ENCODE measurements around the gene IFNA5.

Gene IFNA5

DNA sequence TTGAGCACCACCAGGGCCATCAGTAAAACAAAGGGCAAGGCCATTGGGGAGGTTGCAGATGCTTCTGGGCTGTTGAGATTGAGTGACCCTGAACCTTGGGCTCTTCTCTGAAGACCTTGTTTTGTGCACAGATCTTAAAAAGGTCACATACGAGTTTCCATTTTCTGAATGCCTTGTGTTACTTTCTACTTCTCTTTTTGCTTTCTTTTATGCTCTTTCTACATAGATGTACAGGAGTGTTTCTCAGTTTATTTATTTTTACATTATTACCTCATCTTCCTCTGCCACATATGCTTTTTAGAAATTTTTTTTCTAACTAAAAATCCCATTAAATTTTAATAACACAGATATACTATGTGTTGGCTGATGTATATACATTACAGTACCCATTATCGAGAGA lies at the start of gene IFNA5:
TSS of gene IFNA5 (minus strand) at position 101 of the 400 bp plus-strand sequence. CDS start at position 44, 57 bp downstream.
- DNase-seq, result no peak

DNA sequence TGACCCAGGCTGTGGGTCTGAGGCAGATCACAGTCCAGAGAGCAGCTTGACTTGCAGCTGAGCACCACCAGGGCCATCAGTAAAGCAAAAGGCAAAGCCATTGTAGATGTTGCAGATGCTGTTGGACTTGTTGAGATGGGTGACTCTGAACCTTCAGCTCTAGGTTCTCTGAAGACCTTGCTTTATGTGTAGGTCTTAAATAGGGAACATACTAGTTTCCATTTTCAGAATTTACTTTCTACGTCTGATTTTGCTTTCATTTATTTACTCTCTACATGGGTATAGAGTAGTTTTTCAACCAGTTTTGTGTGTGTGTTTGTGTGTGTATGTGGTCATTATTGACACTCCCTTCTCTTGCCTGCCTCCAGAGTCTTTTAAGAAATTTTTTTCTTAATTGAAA lies 45.7 kb upstream of the IFNA5 start, which contains the start of gene IFNA6:
TSS of gene IFNA6 (minus strand) at position 101 of the 400 bp plus-strand sequence. CDS start at position 101, 0 bp downstream.
- no peak for DNase-seq

DNA sequence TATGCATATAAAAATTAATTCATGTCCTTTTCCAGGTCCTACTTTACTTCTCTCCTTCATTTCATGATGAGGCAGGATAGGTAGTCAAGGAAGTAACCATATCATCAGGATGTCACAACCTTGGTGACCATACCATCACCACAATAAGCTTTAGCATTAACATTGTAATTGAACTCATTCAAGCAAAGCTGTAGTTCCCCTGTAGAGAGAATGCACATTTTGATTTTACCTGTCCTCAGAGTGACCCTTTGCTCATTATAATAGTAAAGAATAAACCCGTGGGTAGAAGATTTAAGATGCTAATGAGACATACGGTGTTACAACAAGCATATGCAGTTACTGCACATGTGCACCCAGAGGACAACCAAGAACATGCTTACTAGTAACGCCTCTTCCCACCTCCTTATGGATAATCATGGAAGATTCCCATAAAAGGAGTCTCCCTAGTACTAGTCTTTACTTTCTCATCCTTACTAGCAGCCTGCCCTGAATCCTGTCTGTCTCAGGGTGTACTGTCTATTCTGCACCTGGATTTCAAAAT lies 43.4 kb upstream of the IFNA5 start:
- DNase-seq, result no peak

DNA sequence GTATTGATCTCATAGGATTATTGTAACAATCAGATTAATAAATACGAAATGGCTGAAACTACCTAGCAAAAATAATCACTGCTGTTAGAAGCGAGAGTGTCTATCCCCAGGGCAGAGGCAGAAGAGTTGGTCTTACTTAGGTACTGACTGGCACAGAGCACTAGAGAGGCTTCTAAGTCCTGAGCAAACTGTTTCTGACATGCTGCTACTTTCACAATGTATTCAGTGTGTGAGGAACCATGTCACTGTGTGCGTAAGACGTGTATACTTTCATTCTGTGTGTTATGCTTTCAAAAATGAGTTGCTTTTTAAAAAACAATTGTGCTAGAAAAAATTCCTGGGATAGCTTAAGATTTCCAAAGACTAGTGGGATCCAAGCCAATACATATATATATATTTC lies 35.6 kb upstream of the IFNA5 start:
- DNase-seq, result no peak

DNA sequence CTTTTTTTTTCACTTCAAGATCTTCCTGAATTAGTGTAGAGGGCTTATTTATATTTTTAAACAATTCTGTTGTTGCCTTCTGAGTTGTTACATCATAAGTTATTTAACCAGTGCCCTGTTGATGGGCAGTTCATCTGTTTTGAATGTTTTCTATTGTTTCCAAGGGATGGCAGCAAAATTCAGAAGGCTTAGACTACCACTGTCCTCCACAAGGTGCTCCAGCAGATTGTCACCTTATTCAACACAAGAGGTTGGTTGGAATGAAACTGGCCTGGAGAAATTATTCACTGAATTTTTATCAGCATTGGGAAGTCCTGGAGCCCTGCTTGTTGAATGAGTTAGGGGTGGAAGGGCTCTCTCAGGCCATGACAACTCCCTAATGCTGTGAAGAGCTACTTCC lies 31.3 kb upstream of the IFNA5 start:
- DNase-seq, result no peak

DNA sequence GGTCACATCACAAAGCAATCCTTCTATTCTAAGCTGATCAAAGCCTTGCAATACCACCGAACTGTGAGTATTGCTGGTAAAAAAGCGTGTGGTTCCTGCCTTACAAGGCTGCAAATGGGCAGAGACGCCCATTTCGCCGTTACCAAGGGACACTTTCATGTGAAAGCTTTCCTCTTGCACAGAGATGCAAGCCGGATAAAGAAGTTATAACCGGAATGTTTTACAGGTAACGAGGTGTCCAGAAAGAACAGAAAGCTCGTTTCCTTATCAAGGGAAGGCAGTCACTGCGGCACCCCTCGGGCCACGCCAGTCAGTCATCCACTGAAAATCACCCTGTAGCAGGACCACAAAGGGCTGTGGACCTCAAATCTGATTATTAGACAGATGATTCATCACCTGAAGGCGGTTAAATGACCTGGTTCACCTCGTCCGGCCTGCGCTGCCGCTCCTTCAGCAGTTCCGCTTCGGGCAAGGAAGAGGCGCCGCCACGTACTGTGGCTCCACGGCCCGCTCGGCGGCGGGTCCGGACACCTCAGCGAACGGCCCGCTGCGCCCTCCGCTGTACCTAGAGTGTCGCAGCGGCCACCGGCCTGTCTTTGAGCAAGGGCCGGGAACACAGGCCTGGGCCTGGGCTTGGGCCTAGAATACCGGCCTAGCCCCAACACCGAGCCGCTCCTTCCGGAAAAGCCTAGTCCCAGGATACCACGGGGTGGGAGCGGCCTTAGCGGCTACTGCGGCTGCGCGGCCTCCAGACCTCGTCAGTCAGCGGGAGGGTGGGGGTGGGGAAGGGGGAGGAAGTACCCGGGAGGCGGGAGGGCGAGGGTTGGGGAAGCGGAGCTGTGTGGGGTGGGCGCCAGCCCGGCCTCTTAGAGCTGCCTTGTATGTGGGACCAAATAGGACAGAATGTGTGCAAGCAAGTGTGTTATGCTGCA lies 29.9 kb upstream of the IFNA5 start, which contains the start of gene KLHL9:
TSS of gene KLHL9 (minus strand) at position 704 of the 932 bp plus-strand sequence. CDS start at position 159, 545 bp downstream.
- DNase-seq, result peak; percentile 87

DNA sequence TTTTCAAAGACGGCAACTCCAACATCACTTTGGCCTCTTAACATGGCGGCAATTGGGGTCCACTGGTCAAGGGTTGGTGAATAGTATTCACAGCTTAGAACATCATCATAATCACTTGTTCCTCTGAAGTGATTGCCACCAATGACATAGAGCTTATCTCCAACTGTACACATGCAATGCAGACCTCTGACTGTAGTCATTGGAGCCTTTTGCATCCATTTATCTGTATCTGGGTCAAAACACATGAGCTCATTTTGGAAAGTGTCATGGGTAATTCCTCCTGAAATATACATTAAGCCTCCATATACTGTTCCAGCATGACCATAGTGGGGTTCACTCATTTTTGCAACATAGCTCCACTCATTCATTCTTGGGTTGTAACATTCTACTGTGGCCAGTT lies 28.1 kb upstream of the IFNA5 start:
- DNase-seq, result no peak

DNA sequence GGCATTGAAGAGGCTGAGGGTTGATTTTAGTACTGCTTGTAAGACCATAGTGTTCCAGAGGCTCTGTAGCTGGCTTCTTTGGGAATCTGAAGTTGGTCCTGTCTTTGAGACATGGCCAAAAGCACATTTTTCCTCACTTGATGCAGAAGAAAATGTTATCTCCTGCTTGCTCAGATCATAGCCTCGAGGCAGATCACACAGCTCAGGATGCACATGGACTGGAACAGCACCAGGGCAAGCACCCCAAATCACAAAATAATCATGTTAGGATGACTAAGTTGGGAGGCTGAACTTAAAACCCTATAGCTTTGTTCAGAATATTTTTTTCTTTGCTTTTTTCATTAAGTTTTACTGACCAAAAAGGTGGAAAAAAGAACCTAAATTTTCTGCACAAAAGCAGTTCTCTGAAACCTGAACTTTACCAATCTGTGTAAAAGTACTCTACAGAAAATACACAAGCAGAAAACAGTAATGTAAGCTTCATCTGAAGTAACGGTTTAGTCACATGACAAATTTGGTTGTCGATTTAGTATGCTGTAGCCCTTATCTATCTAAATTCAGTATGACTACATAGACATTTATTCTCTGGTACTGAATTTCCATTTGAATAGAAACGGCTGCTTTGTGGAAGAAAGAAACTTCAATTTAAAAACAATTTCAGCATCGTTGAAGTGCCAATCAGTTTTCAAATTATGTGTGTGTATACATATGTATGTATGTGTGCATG lies 26.7 kb upstream of the IFNA5 start:
- no peak for DNase-seq

DNA sequence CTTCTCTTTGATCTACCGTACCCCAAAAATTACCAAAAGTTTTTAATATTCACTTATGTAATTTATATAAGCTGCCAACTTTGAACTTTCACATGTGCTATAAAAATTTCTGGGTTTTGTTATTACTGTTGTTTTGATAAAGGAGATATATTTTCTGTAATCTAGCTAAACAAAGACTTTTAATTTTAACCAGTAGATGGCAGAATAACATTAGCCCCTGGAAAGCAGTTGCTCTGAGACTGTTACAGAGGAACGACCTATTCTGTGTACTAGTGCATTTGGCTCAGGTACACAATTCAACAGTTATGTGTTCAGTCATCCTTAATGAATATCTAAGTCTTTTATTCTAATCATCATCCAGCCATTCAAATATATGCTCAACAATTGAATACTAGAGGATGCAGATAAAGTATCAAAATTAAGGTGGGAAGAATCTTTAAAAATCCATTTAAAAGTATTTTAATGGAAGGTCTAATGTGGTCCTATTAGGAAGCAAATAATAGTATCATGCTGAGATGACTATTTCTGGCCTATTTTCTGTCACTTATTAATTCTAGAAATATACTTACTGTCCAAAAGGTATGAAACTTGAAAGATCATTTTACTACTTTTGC lies 21.5 kb upstream of the IFNA5 start:
- no peak for DNase-seq

DNA sequence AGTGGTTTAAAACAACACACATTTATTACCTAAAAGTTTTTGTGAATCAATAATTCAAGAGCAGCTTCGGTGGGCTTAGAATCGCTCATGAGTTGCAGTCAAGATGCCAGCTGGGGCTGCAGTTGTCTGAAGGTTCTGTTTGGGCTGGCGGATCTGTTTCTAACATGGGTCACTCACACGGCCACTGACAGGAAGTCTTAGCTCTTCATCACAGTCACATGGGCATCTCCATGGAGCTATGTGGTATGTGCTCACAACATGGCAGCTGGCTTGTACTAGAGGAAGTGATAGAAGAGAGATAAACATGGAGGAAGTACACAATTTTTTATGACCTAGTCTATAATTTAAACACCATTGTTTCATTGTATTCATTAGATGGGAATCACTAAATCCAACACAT lies 18.9 kb upstream of the IFNA5 start:
- DNase-seq, result no peak

DNA sequence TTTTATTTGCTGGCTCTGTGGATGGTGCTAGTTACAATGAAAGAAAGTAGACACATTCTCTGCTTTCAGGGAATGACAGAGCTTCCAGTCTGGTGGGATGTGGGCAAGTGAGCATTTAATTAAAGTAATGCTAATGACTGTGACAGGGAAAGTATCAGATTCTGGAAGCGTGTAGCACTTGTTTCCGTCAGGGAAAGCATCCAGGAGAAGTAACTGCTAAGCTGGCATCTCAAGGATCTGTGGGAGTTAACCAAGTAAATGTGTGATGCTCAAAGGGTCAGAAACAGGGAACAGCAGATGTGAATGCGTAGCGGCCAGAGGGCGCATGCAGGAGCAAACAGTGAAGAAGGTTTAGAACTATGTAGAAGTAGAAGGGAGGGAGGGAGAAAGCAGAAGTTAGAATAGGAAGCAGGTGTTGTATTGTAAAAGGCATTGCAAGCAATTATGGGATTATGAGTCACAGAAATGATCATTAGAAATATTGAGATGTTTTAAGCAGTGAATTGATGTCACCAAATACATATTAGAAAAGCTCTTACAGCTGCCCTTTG lies 17.9 kb upstream of the IFNA5 start:
- DNase-seq, result no peak

DNA sequence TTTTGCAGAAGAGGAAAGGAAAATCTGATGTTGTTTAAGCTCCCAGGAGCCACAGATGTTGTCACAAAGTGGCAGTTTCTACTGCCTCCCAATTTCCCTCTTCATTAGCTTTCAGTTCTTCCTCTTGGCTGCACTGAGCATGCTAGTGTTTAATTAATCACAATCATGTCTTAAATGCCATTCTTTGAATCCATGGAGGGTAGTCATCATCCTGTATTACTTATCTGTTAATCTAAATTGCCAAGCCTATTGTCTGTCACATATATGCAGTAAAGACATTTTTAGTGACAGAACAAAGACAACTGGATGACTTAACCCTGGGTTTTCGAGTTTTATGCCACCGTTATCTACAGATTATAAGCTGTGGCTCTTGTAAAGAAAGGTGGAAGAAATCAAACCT lies 15.4 kb upstream of the IFNA5 start:
- no peak for DNase-seq

DNA sequence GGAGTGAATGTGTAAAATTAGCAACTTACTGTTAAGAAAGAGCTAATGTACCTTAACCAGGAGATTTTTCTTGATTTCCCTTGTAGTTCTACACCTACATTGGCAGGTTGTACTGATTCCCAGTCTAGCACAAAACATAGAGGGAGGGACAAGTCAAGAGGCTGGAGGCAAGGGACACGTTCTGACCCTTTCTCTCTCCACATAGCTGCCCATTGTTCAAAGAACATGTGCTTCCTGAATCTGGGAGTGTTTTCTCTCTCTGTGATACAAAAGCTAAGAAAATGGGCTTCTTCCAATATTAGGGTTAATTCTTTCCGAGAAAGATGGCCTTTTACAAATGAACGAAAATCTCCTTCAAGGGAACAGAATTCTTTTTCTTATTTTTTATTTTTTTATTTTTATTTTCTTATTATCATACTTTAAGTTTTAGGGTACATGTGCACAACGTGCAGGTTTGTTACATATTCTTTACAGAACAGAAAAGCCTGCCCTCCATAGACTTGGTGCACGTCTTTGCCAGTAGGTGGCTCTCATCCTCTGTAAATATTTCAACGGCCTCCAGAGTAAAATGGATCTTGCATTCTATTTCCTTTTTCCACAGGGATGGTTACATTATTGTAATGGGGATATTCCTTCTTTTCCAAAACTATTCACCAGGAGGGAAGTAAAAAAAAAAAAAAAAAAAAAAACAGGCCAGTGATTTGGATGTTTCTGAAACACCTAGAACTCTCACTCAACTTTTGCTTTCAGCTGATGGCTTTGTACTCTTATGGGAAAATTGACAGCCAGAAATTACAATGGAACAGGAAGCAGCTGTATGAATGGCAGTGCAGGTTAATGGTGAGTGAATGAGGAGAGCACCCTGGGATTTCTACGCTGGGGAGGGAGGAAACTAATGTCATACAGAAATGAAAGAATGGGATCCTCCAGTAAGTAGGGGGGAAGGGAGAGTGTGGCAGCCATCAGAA lies 13.1 kb upstream of the IFNA5 start:
- DNase-seq, result peak; percentile 3

DNA sequence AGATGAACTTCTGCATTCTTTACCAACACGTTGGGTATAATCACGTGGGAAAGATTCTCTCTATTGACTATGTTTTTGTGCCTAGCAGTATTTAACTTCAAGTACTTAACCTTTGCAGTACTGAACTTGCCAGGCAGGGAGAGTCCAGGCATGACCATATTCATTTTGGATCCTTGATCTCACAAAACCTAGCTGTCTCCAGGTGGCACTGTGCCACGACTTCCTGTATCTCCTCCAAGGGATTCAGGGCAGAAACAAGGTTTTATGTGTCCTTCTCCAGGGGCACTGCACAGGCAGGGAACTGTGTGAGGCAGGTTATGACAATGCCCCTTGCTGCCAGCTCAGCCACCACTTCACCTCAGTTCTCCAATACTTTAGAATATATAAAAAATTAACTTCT lies 11.7 kb upstream of the IFNA5 start:
- DNase-seq, result no peak

DNA sequence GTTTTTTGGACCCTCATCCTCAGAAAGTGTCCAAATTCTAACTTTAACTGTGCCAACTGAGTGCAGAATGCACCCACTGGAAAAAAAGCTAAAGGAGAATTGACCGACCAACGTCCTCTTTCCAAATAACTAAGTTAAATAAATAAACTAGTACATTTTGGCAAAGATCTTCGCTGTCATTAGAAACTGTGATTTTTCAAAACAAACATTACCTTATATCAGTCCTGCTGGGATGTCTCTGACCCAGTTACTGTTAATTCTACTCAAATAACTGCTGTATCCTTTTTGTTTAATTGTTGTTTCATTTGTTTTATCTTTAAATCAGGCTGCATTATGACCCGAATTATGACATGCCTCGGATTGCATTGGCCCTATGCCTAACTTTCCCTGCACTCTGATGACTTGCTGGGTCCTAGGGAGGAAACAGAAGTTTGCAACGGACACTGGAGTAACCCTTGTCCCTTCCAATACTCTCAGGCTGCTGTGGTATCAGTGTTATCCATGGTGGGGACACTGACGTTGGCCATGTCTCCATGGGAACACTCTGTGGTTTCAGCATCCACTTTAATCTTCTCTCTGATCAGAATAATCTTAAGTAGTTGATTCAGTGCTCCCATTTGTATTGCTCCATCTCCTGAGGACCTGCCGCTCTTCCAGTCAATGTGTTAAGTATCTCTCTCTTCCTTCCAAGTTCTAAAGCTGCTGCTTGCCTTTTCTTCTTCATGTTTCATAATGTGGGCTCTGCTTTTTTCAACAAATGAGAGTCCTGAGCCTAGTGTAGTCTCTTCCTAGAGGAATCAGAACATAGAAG lies 11.1 kb upstream of the IFNA5 start:
- DNase-seq, result no peak

DNA sequence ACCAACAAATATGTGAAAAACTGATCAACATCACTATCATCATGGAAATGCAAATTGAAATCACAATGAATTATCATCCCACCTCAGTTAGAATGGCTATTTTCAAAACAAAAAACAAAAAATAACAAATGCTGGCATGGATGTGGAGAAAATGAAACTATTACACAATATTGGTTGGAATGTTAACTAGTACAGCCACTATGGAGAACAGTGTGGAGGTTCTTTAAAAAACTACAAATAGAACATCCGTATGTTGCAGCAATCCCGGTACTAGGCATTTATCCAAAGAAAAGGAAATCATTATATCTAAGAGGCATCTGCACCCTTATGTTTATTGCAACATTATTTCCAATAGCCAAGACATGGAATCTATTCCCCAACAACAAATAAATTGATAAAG lies 9.0 kb upstream of the IFNA5 start:
- no peak for DNase-seq

DNA sequence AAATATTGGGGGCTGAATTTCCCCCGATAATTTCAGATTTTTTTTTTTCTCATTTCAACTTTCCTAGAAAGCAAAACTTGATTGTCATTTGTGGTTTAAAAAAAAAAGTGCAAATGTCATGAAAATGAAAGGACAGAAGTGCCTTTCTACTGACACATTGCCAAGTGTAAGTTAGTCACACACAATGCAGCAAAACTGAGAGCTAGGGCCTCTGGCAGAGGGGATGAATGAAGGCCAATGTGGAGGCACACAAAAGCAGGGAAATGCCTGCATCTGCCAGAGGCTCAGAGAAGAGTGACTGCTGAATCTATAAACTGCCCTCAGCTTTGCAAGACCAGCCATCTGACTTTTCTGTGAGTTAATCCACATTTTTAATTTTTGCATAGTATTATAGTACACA lies 6.8 kb upstream of the IFNA5 start:
- no peak for DNase-seq

DNA sequence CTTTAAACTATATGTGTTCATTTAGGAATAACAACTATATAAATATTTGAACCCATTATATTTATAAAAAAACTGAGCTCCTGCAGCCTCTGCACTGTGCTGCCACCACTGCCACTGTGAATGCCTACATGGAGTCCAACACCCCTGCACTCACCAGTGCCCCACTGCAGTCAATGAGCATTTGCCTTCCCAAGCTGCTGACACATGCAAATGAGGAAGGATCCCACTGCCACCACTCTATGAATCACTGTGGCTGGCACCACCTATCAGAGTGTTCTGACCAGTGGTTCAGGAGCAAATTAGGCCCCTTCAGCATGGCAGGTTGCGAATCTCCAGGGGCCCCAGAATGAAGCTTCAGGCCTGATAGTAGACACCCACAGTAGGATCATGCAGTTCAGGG lies 9.1 kb downstream of the IFNA5 start:
- DNase-seq, result no peak

DNA sequence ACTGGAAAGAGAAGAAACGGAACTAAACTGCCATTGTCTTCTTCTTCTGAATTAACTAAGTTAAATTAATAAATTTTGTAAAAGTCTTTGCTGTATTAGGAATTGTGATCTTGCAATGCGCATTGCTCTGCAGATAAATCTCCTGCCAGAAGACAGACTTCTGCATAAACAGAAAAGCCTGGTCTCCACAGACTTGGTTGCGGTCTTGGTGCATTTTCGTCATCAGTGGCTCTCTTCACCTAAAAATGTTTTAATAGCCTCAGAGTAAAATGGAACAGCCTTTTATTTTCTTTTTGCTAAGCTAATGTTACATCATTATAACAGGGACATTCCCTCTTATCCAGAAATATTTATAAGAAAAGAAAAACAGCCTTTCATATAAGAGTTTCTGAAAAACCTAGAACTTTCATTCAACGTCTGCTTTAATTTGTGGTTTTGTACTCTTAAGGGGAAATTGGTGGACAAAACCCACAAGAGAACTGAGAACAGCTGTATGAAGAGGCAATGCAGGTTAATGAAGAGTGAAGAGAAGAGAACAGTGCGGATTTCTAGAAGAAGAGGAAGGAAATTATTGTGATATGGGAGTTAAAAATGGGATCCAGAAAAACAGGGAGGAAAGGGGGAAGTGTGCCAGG lies 10.1 kb downstream of the IFNA5 start:
- DNase-seq, result no peak

DNA sequence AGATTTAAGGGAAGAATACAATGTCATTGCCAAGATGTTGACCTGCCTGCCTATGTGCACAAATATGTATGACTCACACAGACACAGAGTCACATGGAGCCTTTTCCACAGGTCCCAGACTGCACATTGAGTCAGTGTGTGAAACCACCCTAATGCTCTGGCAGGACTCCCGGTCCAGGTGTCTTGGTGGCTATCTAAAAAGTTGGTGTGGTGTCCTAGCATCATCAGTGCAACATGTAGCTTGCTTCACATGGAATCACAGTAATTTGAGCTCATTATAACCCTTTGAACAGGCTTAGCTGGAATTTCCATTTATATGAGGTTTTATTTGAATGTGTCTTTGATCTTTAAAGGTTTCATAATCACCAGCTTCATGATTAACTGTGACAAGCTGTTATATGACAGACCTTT lies 10.7 kb downstream of the IFNA5 start:
- no peak for DNase-seq

Data from CD4-positive, alpha-beta T cell treated with Interferon gamma for 1 hour (primary cell).